NCI-H526 treated with DMSO at 0.1 percent for 48 hours (cell line): Measurements from ENCODE around the gene SPTBN5.

Experiments used
- DNase-seq: peaks from one replicate; lab custom pipeline; 2025; lab: John Stamatoyannopoulos, UW

Gene SPTBN5

DNA sequence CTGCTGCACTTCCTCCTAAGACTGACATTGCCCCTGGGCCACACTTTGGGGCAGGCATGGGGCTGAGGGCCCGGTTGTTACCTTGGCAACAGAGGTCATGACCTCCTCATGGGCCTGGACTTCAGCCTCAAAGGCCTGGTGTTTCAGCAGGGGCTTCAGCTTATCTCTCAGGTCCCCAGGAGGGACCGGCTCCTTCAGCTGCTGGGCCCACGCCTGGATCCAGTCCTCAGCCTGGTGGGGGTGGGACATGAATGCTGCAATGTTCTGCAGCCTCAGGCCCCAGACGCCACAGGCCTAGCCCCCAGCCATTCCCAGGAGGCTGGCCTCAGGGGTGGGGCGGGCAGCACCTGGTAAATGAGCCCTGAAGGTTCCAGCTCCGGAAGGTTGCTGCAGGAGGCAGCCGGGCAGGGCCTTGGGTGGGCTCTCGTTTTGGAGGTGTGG is 27.6 kb downstream of the SPTBN5 start:
- DNase-seq, result no peak

DNA sequence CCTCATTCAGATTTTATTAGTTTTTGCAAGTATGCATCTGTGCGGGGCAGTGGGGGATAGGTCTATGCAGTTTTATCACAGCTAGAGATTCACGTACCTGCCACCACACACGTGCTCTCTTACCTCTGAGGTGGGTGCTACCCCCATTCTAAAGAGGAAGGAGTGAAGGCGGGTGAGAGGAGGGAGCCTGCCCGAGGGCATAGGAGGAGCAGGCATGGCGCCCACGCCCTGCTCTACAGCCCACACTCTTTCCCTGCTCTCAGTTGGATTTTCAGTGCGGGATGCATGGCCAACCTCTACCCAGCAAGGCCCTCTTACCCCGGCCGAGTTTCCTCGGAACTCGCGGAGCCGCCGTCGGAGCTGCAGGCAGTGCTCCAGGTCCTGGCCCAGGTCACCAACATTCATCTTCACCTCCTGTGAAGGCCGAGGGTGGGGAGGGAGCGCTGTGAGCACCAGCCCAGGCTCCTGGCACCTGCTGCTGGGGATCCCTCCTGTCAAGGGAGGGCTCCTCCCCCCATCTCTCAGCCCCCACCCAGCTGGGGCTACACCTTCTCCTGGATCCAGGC is 28.3 kb downstream of the SPTBN5 start:
- no peak for DNase-seq

GRCh38 chr15:41862515-41863116 is 31.2 kb downstream of the SPTBN5 start:
- no peak for DNase-seq

DNA sequence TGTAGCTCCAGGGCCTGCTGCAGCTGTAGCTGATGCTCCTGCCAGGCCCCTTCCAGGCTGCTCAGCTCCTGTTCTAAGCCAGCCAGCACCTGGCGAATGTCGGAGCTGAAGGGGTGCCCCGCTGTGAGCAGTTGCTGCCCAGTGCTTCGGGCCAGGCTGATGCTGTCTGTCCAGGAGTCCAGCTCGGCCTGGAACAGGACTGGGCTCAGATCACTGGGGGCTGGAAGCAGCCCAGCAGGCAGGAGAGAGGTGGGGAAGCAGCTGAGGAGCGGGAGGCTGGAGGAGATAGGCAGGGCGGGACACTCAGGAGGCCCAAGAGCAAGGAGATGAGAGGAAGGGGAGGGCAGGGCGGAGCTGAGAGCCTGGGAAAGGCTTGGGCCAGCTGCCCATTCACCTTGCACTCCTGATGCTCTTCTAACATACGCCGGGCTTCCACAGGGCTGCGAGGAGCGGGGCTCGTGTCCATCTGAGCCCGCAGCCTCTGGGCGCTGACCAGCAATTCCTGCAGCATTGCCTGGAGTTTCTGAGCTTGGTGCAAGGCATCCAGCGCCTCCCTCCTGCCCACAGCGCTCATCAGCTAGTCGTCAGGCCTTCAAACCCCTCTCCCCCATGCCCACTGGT is 32.0 kb downstream of the SPTBN5 start:
- no peak for DNase-seq

- DNase-seq, result no peak
Measured at GRCh38 chr15:41860049-41860828, 33.6 kb downstream of the SPTBN5 start.

DNA sequence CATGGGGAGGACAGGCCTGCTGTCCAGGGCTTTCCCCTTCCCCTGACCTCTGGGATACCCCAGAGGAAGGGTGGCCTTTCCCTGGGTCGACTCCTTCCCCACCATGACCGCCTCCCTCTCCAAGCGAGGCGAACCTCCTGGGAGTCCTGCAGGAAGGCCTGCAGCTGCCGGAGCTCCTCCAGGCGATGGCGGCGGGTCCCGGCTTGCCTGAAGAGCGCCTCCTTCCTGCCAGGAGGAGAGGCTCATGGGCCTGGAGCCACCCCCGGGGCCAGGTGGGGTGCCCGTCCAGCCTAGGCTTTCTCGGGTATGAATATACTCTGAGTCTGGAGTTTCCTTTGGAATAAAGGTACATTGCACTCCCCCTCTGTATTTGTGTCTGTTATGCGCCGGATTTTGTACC is 35.1 kb downstream of the SPTBN5 start:
- no peak for DNase-seq

GRCh38 chr15:41857316-41857715 is 36.5 kb downstream of the SPTBN5 start:
- no peak for DNase-seq

- no peak for DNase-seq
Measured at GRCh38 chr15:41856716-41857115, 37.1 kb downstream of the SPTBN5 start.

DNA sequence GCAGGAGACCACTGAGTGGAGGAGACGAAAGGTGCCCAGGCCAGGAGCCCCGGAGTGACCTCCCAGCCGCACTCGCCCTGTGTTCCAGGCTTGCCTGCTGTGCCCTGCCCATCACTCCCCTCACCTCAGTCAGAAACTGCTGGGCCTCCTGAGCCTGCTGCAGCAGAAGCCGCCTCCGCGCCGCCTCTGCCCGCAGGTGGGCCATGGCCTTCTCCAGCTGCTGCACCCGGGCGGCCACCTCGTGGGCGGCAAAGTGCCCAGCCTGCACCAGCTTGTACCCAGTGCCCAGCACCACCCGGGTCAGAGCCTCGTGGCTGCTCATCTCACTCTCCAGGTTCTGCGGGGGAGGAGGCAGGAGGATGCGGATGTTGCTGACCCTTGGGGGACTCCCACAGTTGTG is 37.6 kb downstream of the SPTBN5 start:
- no peak for DNase-seq

- no peak for DNase-seq
Measured at GRCh38 chr15:41855261-41855961, 38.4 kb downstream of the SPTBN5 start.

GRCh38 chr15:41854443-41854842 is 39.4 kb downstream of the SPTBN5 start:
- DNase-seq, result no peak

DNA sequence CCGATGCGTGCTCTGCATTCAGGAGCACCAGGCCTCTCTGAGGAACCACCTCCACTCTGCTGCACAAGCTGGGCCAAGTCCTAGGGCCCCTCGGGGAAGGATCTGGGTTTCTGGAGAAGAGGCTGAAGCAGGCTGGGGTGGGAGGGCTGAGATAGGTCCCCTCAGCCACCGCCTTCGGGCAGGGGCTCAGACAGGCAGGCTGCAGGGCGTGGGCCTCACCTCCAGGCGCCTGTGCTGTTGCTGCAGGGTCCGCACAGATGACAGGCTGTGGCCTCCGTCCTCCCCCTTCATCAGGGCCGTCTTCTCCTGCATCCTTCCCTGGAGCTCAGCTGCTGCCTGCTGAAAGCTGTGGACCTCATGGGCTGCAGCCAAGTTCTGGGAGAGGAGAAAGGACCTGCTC is 40.0 kb downstream of the SPTBN5 start:
- DNase-seq, result no peak

DNA sequence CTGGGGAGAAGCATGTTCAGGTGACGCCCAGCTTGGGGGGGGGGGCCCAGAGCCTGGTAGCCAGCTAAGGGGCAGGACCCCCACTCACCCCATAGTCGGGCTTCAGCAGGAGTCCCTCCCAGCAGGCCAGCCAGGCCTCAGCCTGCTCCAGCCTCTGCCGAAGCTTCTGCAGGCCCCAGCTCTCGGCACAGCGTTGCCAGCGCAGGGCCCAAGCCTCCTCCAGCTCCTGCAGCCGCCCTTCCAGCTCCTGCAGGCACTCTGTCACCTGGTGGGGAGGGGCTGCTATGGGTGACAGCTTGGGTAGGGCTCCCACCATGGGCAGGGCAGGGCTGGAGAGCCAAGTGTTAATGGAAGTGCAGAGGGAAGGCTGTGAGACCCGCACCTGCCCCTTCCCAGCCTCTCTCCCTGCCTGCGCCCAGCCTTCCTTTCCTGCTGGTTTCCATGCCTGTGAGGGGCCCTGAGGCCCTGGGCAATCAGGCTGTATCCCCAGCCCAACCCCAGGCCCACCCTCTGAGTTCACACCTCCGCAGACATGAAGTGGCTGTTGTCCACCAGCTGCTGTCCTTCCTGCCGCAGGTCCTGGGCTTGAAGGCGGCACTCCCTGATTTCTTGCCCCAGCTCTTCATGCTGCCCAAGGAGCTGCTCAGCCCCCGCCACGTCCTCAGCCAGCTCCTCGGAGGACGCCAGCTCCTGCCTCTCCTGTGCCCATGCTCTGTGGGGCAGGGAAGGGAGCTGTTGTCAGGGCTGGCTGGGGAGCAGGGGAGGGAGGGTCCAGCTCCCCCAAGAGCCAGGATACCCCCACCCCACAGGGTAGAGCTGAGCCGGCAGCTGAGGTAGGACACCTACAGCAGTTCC is 40.9 kb downstream of the SPTBN5 start:
- no peak for DNase-seq

DNA sequence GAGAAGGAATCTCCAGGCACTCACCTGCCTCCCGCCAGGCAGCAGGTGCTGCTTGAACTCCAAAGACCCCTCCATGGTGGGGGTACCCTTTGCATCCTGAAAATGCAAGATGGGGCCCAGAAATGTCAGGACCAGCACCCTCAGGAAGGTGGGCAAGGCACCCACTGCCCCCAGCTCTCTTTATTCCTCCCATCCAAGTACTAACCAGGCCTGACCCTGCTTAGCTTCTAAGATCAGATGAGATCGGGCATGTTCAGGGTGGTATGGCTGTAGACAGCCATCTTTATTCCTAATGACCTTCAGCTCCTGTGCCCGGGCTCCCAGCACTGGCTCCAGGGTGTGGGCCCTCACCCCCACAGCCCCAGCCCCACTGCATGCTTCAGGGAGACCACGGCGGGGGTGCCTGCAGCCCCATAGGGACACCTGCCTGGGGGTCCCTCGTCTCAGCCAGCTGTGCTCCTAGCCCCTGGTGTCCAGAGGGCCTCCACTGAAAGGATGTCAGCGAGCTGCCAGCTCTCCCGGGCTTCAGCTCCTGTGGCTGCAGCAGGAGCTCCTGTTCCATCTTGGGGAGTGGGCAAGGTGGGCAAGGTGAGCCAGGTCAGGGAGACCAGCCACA is 42.0 kb downstream of the SPTBN5 start:
- DNase-seq, result no peak

DNA sequence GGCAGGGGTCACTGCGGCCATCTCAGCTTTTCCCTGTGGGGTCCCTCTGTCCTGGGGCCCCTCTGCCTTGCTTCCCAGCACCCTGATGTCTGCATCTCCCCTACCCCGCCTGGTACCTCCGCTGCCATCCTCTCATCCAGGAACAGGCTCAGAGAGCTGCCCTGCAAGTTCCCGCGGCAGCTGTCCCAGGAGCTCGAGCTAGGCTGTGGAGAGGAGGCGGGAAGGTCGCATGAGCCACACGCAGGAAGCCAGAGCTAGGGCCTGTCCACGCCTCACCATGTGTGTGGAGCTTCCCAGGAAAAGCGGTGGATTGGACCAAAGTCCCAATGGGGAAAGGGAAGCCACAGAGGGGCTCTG is 42.7 kb downstream of the SPTBN5 start:
- DNase-seq, result no peak

- no peak for DNase-seq
Measured at GRCh38 chr15:41850482-41851166, 43.2 kb downstream of the SPTBN5 start.

- DNase-seq, result no peak
Measured at GRCh38 chr15:41849861-41850260, 44.0 kb downstream of the SPTBN5 start.

DNA sequence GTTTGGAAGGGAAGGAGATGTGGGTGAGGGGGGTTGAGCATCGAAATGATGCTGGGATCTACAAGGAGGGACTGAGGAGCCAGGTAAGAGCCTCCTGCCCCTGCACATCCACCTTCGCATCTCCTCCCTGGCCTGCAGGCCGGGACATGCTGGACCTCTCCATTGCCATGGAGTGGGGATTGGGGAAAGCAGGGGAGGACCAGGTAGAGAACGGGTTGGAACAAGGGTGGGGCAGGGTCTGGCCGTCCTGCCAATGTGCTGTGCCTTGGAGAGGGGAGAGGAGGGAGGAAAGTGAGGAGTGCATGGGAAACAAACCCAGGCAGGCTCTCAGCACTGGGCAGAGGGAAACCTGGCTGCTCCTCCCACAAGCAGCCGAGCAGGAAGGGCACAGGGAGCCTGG is 44.6 kb downstream of the SPTBN5 start:
- DNase-seq, result no peak

GRCh38 chr15:41848631-41849030 is 45.2 kb downstream of the SPTBN5 start:
- DNase-seq, result no peak

- DNase-seq, result no peak
Measured at GRCh38 chr15:41847981-41848380, 45.9 kb downstream of the SPTBN5 start.
